Measurements from ENCODE around the gene SLC10A7. TPM values are rescaled to one million over a fixed set of nuclear protein-coding genes. Genes with fewer than 3 reads are reported as not detected.

Gene SLC10A7
- total RNA-seq, 3 donors from 2014 or later (not counting 1 experiment from before 2014, with no cell fraction given) = 16.0 to 29.4 (median 26.3) TPM

GRCh38 chr4:146302822-146303221 is 218.9 kb downstream of the SLC10A7 start:
- Mint-ChIP-seq H3K27ac (peak overlapping the region in 1 of 2 donors; percentile 3), H3K9me3 (no peaks in the 10 kb centered on the region), H3K36me3 (peaks cover 8% of the 10 kb centered on the region), H3K4me1 (peaks cover 10 to 16% of the 10 kb centered on the region in 2 donors), H3K27me3 (ENCODE audit: low read depth in 2 of 2) (no peaks in the 10 kb centered on the region), H3K4me3 (no peak overlapping the region)
- 83% methylated on average over 2 of the region's 2 CpGs for WGBS (ENCODE audit: insufficient coverage)
- no peak overlapping the region for H3K27ac ChIP-seq (ENCODE audit: low read length)
- no peak for TF ChIP-seq CTCF (IDR thresholded peaks at IDR 0.05)
- no peaks in the 10 kb centered on the region for H3K9me3 ChIP-seq (ENCODE audit: control insufficient read depth, insufficient read depth, low read length)
- H3K4me3 ChIP-seq (ENCODE audit: low read length) = no peak overlapping the region
- DNase-seq (no peak), ATAC-seq (no peak)
- no peaks in the 10 kb centered on the region for H3K27me3 ChIP-seq (ENCODE audit: control insufficient read depth, insufficient read depth, low read length)
- intact Hi-C loops (cut with micrococcal nuclease) = no loop called here
- H3K36me3 ChIP-seq (ENCODE audit: control insufficient read depth, insufficient read depth, low read length) = no peaks in the 10 kb centered on the region
- no peaks in the 10 kb centered on the region for H3K4me1 ChIP-seq (ENCODE audit: control insufficient read depth, insufficient read depth, low read length)

- 98% methylated on average over 3 of the region's 3 CpGs for WGBS (ENCODE audit: insufficient coverage)
- Mint-ChIP-seq H3K27me3 (ENCODE audit: low read depth in 2 of 2) (no peaks in the 10 kb centered on the region), H3K27ac (peak overlapping the region in 1 of 2 donors; percentile 37), H3K4me1 (peaks cover 10 to 16% of the 10 kb centered on the region in 2 donors), H3K36me3 (peaks cover 6% of the 10 kb centered on the region), H3K9me3 (no peaks in the 10 kb centered on the region), H3K4me3 (no peak overlapping the region)
- no peaks in the 10 kb centered on the region for H3K27me3 ChIP-seq (ENCODE audit: control insufficient read depth, insufficient read depth, low read length)
- no peaks in the 10 kb centered on the region for H3K4me1 ChIP-seq (ENCODE audit: control insufficient read depth, insufficient read depth, low read length)
- no peak overlapping the region for H3K4me3 ChIP-seq (ENCODE audit: low read length)
- no peaks in the 10 kb centered on the region for H3K9me3 ChIP-seq (ENCODE audit: control insufficient read depth, insufficient read depth, low read length)
- no peak for ATAC-seq
- DNase-seq = no peak
- no peak overlapping the region for H3K27ac ChIP-seq (ENCODE audit: low read length)
- no peak for TF ChIP-seq CTCF (IDR thresholded peaks at IDR 0.05)
- intact Hi-C loops (cut with micrococcal nuclease) = no loop called here
- no peaks in the 10 kb centered on the region for H3K36me3 ChIP-seq (ENCODE audit: control insufficient read depth, insufficient read depth, low read length)
These were observed 222.1 kb downstream of the SLC10A7 start for GRCh38 chr4:146299607-146300006.

GRCh38 chr4:146294776-146295175 is 227.0 kb downstream of the SLC10A7 start:
- Histone ChIP-seq H3K4me3 (ENCODE audit: low read length) (no peak overlapping the region), H3K27ac (ENCODE audit: low read length) (no peak overlapping the region), H3K4me1 (ENCODE audit: control insufficient read depth, insufficient read depth, low read length) (no peaks in the 10 kb centered on the region), H3K36me3 (ENCODE audit: control insufficient read depth, insufficient read depth, low read length) (no peaks in the 10 kb centered on the region), H3K9me3 (ENCODE audit: control insufficient read depth, insufficient read depth, low read length) (no peaks in the 10 kb centered on the region), H3K27me3 (ENCODE audit: control insufficient read depth, insufficient read depth, low read length) (no peaks in the 10 kb centered on the region)
- Mint-ChIP-seq H3K4me1 (peaks cover 6 to 8% of the 10 kb centered on the region in 2 donors), H3K27ac (no peak overlapping the region), H3K36me3 (peaks cover 8% of the 10 kb centered on the region), H3K27me3 (ENCODE audit: low read depth in 2 of 2) (no peaks in the 10 kb centered on the region), H3K9me3 (no peaks in the 10 kb centered on the region), H3K4me3 (no peak overlapping the region)
- WGBS (ENCODE audit: insufficient coverage) = 100% methylated on average over 2 of the region's 2 CpGs
- no peak for DNase-seq
- TF ChIP-seq CTCF (IDR thresholded peaks at IDR 0.05) = no peak
- intact Hi-C loops (cut with micrococcal nuclease) = no loop called here
- no peak for ATAC-seq

- DNase-seq = no peak
- no peak for ATAC-seq
- Histone ChIP-seq H3K9me3 (ENCODE audit: control insufficient read depth, insufficient read depth, low read length) (no peaks in the 10 kb centered on the region), H3K27me3 (ENCODE audit: control insufficient read depth, insufficient read depth, low read length) (no peaks in the 10 kb centered on the region), H3K36me3 (ENCODE audit: control insufficient read depth, insufficient read depth, low read length) (peaks cover 2% of the 10 kb centered on the region), H3K4me1 (ENCODE audit: control insufficient read depth, insufficient read depth, low read length) (no peaks in the 10 kb centered on the region), H3K4me3 (ENCODE audit: low read length) (no peak overlapping the region), H3K27ac (ENCODE audit: low read length) (no peak overlapping the region)
- intact Hi-C loops (cut with micrococcal nuclease) = no loop called here
- Mint-ChIP-seq H3K4me1 (no peaks in the 10 kb centered on the region), H3K27ac (no peak overlapping the region), H3K27me3 (ENCODE audit: low read depth in 2 of 2) (no peaks in the 10 kb centered on the region), H3K36me3 (peaks cover 8% of the 10 kb centered on the region), H3K9me3 (no peaks in the 10 kb centered on the region), H3K4me3 (no peak overlapping the region)
- no CpG with 5 or more reads among the region's 2 CpGs for WGBS (ENCODE audit: insufficient coverage)
- no peak for TF ChIP-seq CTCF (IDR thresholded peaks at IDR 0.05)
These were observed 229.2 kb downstream of the SLC10A7 start for GRCh38 chr4:146292508-146292907.
